HL-60/S4 treated with retinoic acid at 250 ng/mL for 4 days and 3 days (cell line): ENCODE results near the gene RAP1A.

Experiments
- in situ Hi-C: fragments of 300-500 bp; cut with MboI; formaldehyde crosslinking; loops from 2 replicates; pipeline ENCODE4 v1.7.0; 2022; ENCODE audit warnings: low sequenced_read_pairs

The RAP1A gene

DNA sequence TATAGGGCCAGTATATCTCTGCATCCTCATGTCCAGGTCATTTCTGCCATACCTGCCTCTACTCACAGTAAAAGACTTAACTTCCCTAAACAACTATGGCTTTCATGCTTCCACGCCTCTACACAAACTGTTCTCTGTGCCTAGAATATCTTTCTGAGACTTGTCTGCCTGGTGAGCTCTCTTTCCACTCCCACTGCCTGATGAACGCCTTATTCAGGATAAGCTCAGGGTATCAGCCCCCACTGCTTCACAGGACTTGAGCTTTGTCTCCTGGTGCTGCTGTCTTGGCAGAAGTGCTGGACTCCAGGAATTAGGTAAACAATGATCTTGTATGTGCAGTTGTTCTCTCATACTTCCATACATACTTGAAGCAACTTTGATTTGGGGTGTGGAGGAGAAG lies 131.3 kb downstream of the RAP1A start:
- in situ Hi-C loops, result loop anchor here (10.0 kb wide), 1 partner anchor 266 kb away; no protein-coding TSS in a partner anchor

DNA sequence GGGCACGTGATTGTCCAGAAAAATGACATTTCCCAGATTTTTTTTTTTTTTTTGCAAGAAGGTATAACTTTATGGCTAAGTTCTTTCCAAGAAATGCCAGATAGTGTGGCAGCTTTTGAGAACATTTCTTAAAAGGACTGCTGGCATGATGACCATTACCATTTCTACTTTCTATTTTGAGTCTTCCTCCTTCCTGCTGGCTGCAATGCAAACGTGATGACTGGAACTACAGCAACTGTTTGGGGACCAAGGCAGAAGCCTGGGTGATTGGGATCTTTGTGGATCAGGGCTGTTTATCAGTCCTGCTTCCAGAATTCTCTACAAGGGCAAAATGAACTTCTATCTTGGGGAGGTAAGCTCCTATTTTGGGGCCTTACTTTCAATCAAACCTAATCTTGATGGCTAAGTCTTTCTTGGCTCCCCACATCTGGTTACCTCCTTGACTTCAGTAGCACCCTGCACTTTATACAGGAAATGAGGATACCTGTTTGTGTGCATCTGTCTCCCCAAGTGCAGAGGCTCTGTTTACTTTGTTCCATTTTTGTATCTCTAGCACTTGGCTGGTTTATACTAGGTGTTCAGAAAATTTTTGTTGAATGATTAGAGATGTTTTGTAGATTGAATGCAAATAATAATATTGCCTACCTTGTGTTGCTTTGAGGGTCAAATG lies 132.5 kb downstream of the RAP1A start:
- in situ Hi-C loops, result loop anchor here (10.0 kb wide), 1 partner anchor 267 kb away; no protein-coding TSS in a partner anchor

DNA sequence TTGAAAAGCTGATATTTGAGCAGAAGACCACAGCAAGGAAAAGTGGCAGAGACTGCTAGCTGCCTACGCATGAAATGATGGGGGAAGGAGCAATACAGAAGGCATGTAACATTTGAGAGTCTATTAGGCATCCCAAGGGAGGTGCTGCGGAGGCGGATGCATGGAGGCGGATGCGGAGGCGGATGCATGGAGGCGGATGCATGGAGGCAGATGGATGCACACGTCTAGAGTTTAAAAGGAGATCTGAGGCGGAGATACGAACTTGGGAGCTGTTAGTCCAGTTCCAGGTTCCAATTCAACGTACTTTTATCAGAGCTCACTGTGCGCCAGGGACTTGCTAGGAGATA lies 135.4 kb downstream of the RAP1A start:
- in situ Hi-C loops, result loop anchor here (5.0 to 10.0 kb wide), 2 partner anchors 53 to 270 kb away; no protein-coding TSS in a partner anchor

DNA sequence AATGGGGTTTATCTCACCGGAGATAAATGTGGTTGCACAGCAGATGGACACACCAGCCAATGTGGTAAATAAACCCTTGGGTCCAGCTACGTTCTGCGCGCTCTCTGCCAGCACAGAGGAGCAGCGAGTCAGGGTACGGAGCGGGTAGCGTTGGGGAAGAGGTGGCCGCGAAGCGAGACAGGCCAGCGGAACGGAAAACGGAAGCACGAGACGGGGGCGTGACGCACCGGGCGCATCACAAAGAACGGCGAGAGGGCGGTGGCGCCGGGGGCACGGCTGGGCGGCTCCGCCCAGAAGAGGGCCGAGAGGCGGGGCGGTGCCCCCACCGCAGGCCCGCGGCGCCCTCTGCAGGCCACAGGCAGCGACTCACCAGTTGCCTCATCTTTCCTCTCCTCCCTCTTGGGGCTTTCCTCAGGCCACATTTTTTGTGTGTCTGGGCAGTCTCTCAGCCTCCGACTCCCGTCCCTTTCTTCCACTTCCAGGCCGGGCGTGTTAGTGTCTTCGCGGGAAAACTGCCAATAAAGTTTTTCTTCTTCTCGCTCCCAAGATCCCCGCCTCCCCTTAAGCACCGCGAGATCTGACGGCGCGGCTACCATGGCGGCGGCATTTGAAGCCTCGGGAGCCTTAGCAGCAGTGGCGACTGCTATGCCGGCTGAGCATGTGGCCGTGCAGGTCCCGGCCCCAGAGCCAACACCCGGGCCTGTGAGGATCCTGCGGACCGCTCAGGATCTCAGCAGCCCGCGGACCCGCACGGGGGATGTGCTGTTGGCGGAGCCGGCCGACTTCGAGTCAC lies 135.9 kb downstream of the RAP1A start, which contains the start of gene DDX20:
TSS of gene DDX20 (plus strand) at position 571 of the 793 bp plus-strand sequence. CDS start at position 595, 24 bp downstream.
- in situ Hi-C loops, result loop anchor here (5.0 to 10.0 kb wide), 2 partner anchors 53 to 271 kb away; no protein-coding TSS in a partner anchor

DNA sequence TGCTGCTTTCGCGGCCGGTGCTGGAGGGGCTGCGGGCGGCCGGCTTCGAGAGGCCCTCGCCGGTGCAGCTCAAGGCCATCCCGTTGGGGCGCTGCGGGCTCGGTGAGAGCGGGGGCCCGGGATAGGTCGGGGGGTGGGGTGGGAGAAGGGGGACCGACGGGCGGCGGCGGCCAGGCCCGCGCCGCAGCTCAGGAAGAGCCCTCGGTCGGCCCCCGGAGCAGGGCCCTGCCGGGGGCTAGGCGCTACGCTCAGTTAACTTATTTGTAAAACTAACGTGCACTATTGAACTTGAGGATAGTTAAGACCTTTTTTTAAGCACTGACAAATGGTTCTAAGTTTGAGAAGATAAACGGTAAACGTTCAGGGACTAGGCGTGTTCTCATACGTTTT lies 136.5 kb downstream of the RAP1A start:
- in situ Hi-C loops, result loop anchor here (5.0 to 10.0 kb wide), 2 partner anchors 54 to 271 kb away; no protein-coding TSS in a partner anchor

DNA sequence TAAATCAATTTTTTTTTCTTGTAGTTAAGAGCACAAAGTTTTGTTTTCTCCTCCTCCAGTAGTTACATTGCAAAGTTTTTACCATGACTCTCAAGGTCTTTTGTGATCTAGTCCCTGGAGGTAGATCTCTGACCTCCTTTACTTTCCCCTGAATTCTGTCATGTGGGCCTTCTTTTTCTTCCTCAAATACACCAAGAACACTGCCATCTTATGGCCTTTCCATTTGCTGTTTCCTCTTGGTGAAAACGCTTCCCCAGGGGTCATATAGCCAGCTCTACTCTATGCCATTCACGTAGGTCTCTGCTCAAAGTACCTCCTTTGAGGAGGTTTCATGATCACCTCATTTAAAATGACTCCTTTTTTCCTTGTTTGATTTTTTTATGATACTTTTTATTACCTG lies 138.8 kb downstream of the RAP1A start:
- in situ Hi-C loops, result loop anchor here (5.0 to 10.0 kb wide), 2 partner anchors 56 to 274 kb away; no protein-coding TSS in a partner anchor

DNA sequence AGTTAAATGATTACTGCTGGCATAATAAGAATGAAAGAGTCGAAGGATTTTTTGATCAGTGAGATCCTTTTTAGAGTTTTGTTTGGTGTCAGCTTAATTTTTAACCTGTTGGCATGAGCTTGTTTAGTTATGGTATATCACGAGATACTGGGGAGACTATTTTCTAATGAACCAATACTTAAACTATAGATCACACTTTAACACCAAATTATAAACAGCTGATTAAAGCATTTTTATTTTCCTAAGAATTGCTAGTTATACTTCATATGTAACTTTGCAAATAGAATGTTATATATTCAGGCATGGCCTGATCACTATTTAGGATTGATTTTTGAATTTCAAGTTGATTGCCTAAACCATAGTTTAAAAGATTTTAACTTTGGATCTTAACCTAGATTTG lies 142.1 kb downstream of the RAP1A start:
- in situ Hi-C loops, result no loop called here

DNA sequence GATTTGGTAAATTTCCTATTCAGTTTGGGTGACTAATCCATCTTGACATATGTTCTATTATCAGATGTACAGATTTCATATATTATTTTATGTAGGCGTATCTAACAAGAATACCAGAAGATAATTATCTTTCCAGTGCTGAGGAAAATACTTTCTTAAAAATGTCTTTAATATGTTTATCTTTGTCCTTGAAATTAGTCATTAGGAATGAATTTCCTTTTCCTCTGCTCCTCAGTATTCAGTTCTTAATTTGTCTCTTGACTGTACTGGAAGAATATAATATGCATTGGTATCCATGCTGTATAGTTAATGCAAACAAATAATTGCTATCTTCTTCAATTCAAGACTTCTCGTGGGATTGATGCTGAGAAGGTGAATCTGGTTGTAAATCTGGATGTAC lies 142.7 kb downstream of the RAP1A start:
- in situ Hi-C loops, result no loop called here
